ENCODE measurements around the gene SLC35E4.
"Not testable (repeated sequence)": the region's sequence is repeated elsewhere in the genome, so short reads cannot be mapped to it uniquely, and the experiment has no call there.

The SLC35E4 gene, protein sequence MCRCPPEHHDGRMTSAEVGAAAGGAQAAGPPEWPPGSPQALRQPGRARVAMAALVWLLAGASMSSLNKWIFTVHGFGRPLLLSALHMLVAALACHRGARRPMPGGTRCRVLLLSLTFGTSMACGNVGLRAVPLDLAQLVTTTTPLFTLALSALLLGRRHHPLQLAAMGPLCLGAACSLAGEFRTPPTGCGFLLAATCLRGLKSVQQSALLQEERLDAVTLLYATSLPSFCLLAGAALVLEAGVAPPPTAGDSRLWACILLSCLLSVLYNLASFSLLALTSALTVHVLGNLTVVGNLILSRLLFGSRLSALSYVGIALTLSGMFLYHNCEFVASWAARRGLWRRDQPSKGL

GRCh38 chr22:30635273-30636225 lies at the start of gene SLC35E4:
Gene SLC35E4 (plus strand): TSS chr22:30635781. CDS start chr22:30636451, 670 bp downstream.
- peak; percentile 47 to 98 (median 92) for DNase-seq

DNA sequence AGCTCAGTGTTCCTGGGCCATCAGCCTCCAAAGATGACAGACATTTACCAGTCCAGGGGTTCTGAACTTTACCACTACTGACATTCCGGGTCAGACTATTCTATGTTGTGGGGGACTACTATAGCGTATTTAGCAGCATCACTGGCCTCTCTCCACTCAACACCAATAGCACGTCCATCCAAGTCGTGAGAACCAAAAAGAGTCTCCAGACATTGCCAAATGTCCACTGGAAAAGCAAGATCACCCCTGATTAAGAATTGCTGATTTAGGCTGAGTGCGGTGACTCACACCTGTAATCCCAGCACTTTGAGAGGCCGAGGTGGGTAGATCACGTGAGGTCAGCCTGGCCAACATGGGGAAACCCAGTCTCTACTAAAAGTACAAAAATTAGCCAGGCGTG lies 49.2 kb upstream of the SLC35E4 start:
- no peak for DNase-seq

GRCh38 chr22:30591191-30591587 lies 44.4 kb upstream of the SLC35E4 start:
- DNase-seq = no peak

GRCh38 chr22:30591588-30592359 lies 43.8 kb upstream of the SLC35E4 start, which contains the start of gene PES1:
Gene PES1 (minus strand): TSS chr22:30591910. CDS start chr22:30591833, 77 bp downstream.
- DNase-seq = peak; percentile 39 to 97 (median 91)

DNA sequence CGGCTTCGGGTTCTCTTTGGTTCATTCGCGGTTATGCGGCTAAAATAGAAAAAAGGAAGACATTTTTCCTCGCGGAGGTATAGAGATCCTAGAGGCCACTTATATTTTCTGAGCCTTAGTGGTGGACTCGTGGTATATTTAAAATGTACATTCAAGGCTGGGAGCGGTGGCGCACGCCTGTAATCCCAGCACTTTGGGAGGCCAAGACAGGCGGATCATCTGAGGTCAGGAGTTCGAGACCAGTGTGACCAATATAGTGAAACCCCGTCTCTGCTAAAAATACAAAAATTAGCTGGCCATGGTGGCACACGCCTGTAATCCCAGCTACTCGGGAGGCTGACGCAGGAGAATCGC lies 43.2 kb upstream of the SLC35E4 start:
- DNase-seq = not testable (repeated sequence)

DNA sequence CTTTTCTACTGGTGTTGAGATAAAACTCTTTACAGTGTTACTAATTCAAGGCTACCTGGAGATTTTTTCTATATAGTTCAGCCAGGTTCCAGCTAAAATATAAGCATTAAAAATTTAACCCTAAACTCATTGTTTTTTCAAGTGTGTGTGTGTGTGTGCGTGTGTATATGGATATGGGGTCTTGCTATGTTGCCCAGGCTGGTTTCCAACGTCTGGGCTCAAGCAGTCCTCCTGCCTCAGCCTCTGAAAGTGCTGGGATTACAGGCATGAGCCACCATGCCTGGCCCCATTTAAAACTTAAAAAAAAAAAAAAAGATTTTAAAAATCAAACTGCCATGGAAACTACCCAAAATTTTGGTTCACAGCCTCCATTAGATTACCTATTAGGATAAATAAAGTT lies 39.4 kb upstream of the SLC35E4 start:
- no peak for DNase-seq

- no peak for DNase-seq
Measured at GRCh38 chr22:30596886-30597285, 38.7 kb upstream of the SLC35E4 start.

GRCh38 chr22:30598986-30599385 lies 36.6 kb upstream of the SLC35E4 start:
- DNase-seq = no peak

DNA sequence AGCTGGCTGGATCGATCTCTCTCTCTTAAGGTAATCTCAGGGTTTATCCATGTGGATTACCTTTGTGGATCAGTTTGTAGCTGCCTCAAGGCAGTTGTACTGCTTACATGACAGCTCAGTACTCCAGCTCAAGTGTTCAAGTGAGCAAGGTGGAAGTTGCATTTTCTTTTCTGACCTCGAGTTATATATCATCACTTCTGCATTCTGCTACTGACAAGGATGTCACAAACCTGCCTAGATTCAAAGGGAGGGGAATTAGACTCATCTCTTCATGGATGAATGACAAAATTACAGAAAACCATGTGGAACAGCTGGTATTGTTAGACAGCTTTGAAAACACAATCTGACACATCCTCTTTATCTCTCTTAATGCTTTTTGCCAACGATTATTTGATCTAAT lies 34.7 kb upstream of the SLC35E4 start:
- DNase-seq = no peak

GRCh38 chr22:30601464-30601863 lies 34.1 kb upstream of the SLC35E4 start:
- DNase-seq = no peak

DNA sequence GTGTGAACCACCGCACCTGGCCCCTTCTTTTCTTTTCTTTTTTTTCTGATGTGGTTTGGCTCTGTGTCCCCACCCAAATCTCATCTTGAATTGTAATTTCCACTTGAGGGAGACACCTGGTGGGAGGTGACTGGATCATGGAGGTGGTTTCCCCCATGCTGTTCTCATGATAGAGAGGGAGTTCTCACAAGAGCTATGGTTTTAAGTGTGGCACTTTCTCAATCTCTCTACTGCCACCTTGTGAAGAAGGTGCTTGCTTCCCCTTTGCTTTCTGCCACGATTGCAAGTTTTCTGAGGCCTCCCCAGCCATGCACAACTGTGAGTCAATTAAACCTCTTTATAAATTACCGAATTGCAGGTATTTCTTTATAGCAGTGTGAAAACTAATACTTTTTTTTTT lies 33.5 kb upstream of the SLC35E4 start:
- DNase-seq = peak in 1 of 56 donors; percentile 2

DNA sequence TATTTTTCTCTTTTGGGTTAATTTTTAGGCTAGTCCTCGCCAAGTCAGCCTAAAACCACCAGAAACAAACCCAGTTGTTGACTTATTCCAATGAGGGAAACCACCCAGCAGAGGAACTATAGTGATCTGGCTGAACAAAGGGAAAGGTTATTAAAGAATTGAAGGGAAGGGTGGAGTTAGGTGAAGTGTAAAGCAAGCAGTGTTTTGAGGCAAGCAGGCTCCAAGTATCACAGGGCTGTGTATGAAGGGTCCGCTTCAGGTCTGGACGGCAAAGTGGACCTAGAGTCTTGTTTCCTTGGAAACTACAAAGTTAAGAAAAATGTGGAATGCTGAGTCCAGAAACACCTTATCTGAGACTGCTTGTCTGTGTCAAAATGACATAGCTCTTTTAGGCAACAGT lies 31.8 kb upstream of the SLC35E4 start:
- no peak for DNase-seq

DNA sequence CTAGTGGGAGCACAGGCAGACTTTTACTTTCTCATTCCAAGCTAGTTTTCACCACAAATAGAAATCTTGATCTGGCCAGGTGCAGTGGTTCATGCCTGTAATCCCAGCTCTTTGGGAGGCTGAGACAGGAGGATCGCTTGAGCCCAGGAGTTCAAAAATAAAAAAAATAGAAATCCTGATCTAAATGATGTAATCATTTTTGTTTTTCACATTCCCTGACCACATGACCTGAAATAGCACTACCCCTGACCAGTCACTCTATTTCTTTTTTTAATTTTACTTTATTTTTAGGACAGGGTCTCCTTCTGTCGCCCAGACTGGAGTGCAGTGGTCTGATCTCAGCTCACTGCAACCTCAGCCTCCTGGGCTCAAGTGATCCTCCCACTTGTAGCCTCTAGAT lies 30.9 kb upstream of the SLC35E4 start:
- DNase-seq = no peak

- peak in 19 of 56 donors; percentile 0 to 44 (median 10) for DNase-seq
Measured at GRCh38 chr22:30605449-30606110, 30.0 kb upstream of the SLC35E4 start.

- DNase-seq = peak in 54 of 56 donors; percentile 26 to 86 (median 64)
Measured at GRCh38 chr22:30606455-30607299, 28.9 kb upstream of the SLC35E4 start, which contains the start of gene TCN2. Gene TCN2 (plus strand): TSS chr22:30607174. CDS start chr22:30607332, 158 bp downstream.

GRCh38 chr22:30607300-30607930 lies 28.2 kb upstream of the SLC35E4 start:
- no peak for DNase-seq

DNA sequence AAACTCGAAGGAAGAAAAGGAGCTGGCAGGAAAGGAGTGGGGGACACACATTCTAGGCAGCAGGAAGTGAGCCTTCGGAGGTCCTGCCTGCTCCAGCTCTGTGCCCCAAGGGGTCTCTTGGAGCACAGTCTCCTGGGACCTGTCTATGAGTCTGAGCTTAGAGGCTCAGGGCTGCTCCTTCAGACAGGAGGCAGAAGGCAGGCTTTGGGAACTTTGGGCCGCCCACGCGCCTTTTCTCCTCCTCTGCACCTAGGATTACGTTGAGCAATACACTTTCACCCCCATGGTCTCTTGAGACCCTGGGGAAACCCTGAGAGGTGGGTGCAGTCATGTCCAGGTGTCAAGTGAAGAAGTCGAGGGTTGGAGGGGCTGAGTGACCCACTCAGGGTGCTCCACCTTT lies 27.6 kb upstream of the SLC35E4 start:
- no peak for DNase-seq

GRCh38 chr22:30609260-30610185 lies 26.1 kb upstream of the SLC35E4 start:
- peak in 7 of 56 donors; percentile 3 to 15 (median 5) for DNase-seq
